Kidney (tissue), 14 donors: ENCODE measurements around the gene RTEL1. TPM values are rescaled to one million over a fixed set of nuclear protein-coding genes. Genes with fewer than 3 reads are reported as not detected.

Experiments used
- DNase-seq, 5 donors: peaks; one replicate each; pipeline ENCODE4 v3.0.0-alpha.2; 2013 to 2020
- FAIRE-seq: peaks from 2 replicates; lab custom pipeline; 2012; peaks lifted over from hg19 to GRCh38; lab: Jason Lieb, UNC
- H3K27ac ChIP-seq, 2 donors: one replicate each; pipeline ENCODE4 v1.7.0; 2013; ENCODE audit warnings: low read depth in 2 of 2, low read length in 2 of 2, inconsistent platforms in 1 of 2
- H3K27me3 ChIP-seq: one replicate; pipeline ENCODE4 v1.7.1; 2013; ENCODE audit warnings: low read length, inconsistent platforms; ENCODE audit not compliant: control insufficient read depth, insufficient read depth
- H3K36me3 ChIP-seq, 3 donors: one replicate each; pipeline versions ENCODE4 v1.7.0 to v1.7.1; 2013; ENCODE audit warnings: low read length in 3 of 3, control low read depth in 1 of 3, inconsistent platforms in 1 of 3; ENCODE audit not compliant: insufficient read depth in 3 of 3, control insufficient read depth in 2 of 3
- H3K4me1 ChIP-seq, 3 donors: one replicate each; pipeline versions ENCODE4 v1.7.0 to v1.7.1; 2013; ENCODE audit warnings: low read length in 3 of 3, inconsistent platforms in 1 of 3, low read depth in 1 of 3; ENCODE audit not compliant: control insufficient read depth in 2 of 3, insufficient read depth in 2 of 3
- H3K4me3 ChIP-seq, 3 donors: one replicate each; pipeline versions ENCODE4 v1.7.0 to v1.8.1; 2013; ENCODE audit warnings: low read length in 3 of 3, control low read depth in 1 of 3, inconsistent platforms in 1 of 3
- H3K9ac ChIP-seq, 3 donors: one replicate each; pipeline versions ENCODE4 v1.7.0 to v1.7.1; 2013; ENCODE audit warnings: low read length in 3 of 3, control low read depth in 1 of 3, inconsistent platforms in 1 of 3
- H3K9me3 ChIP-seq, 3 donors: one replicate each; pipeline versions ENCODE4 v1.7.0 to v1.7.1; 2013; ENCODE audit warnings: low read length in 3 of 3, control low read depth in 1 of 3, inconsistent platforms in 1 of 3; ENCODE audit not compliant: control insufficient read depth in 2 of 3, insufficient read depth in 1 of 3
- intact Hi-C: fragments of 100-400 bp; cut with DNase I; formaldehyde crosslinking; loops from one replicate; pipeline ENCODE4 v1.11.1; 2022
- polyA plus RNA-seq: library from polyadenylated mRNA; stranded (reverse); fragments of 350-450 nt; fragmentation: Illumina TruSeq; extraction: RNeasy Lipid Tissue Mini Kit (QIAGEN cat#74804); gene quantifications from one replicate; pipeline ENCODE4 v1.2.3, GENCODE V29; 2014; ENCODE audit warnings: low read depth, low replicate concordance; ENCODE audit not compliant: insufficient read depth
- total RNA-seq: library from RNA; stranded (reverse); fragmentation: NEBNext Ultra II Directional; extraction: Animal tissue kit (Norgen Biotek cat#: 25700); gene quantifications from one replicate; pipeline ENCODE4 v1.2.1, GENCODE V29; 2021
- TF ChIP-seq, protein P1 (sequence below): IDR thresholded peaks from 3 replicates; pipeline ENCODE4 v1.5.1; 2012; ENCODE audit warnings: mild to moderate bottlenecking, moderate library complexity, borderline replicate concordance; ENCODE audit not compliant: insufficient read depth; ENCODE audit errors: extremely low read depth
- donor health status: control.
- donor health status: control.
- donor health status: control.
- donor health status: control.
- donor health status: control.
- donor health status: DM: yes; HTN: yes; CAD: no.
- donor health status: Normal renal cell carcinoma (clear cell type).

The RTEL1 gene
- total and polyA plus RNA-seq, 2 donors from 2014 or later: 5.3 to 37.7 TPM

GRCh38 chr20:63691711-63692435 lies 33.8 kb downstream of the RTEL1 start:
- H3K4me1 ChIP-seq: peaks cover 0 to 13% (median 0%) of the 10 kb centered on the region in 3 donors
- no peak overlapping the region for H3K9ac ChIP-seq
- no peaks in the 10 kb centered on the region for H3K9me3 ChIP-seq
- TF ChIP-seq, protein P1, sequence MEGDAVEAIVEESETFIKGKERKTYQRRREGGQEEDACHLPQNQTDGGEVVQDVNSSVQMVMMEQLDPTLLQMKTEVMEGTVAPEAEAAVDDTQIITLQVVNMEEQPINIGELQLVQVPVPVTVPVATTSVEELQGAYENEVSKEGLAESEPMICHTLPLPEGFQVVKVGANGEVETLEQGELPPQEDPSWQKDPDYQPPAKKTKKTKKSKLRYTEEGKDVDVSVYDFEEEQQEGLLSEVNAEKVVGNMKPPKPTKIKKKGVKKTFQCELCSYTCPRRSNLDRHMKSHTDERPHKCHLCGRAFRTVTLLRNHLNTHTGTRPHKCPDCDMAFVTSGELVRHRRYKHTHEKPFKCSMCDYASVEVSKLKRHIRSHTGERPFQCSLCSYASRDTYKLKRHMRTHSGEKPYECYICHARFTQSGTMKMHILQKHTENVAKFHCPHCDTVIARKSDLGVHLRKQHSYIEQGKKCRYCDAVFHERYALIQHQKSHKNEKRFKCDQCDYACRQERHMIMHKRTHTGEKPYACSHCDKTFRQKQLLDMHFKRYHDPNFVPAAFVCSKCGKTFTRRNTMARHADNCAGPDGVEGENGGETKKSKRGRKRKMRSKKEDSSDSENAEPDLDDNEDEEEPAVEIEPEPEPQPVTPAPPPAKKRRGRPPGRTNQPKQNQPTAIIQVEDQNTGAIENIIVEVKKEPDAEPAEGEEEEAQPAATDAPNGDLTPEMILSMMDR: no peak
- no peak overlapping the region for H3K27ac ChIP-seq
- no peaks in the 10 kb centered on the region for H3K27me3 ChIP-seq
- H3K4me3 ChIP-seq: no peak overlapping the region
- H3K36me3 ChIP-seq: no peaks in the 10 kb centered on the region
- DNase-seq (peak in 1 of 5 donors; percentile 82), FAIRE-seq (no peak)
- intact Hi-C loops: no loop called here

DNA sequence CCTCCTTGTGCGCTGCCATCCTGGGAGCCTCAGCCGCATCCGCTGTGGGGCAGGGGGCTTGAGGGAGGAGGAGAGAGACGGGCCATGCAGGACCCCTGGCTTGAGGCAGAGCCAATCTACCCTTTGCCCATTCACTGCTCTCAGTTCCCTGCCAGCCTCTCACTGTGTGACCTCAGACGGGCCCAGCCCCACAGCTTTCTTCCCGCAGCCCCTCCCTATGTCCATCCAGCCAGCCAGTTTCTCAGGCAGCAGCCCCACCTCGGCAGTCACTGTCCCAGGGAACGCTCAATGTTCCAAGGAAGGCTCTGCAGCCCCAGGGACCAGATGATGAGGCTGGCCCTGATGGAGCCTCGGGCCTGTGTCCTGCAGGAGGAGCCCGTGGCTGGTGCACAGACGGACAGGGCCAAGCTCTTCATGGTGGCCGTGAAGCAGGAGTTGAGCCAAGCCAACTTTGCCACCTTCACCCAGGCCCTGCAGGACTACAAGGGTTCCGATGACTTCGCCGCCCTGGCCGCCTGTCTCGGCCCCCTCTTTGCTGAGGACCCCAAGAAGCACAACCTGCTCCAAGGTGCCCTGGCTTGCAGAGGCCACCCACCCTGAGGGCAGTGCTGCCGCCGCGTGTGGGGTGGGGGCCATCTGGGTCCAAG lies 34.4 kb downstream of the RTEL1 start:
- Histone ChIP-seq H3K27ac (no peak overlapping the region), H3K4me1 (peaks cover 0 to 15% (median 0%) of the 10 kb centered on the region in 3 donors)
- TF ChIP-seq, protein P1: no peak

DNA sequence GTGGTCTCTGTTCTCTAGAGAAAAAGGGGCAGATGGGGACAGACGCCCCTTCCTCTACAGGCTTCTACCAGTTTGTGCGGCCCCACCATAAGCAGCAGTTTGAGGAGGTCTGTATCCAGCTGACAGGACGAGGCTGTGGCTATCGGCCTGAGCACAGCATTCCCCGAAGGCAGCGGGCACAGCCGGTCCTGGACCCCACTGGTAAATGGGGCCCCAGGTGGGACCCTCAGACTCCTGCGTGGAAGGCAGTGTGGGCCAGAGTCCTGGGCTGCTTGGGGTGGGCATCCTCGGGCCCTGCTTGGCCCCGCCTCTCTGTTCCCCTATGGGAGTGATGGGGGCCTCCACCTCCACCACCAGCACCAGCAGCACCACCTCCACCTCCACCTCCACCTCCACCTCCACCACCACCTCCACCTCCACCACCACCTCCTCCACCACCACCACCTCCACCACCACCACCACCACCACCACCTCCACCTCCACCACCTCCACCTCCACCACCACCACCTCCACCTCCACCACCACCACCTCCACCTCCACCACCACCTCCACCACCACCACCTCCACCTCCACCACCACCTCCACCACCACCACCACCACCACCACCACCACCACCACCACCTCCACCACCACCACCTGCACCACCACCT lies 35.1 kb downstream of the RTEL1 start:
- FAIRE-seq: no peak
- intact Hi-C loops: no loop called here
- H3K4me1 ChIP-seq: peaks cover 0 to 16% (median 0%) of the 10 kb centered on the region in 3 donors

More for the DNA sequence above, 34.4 kb downstream of the RTEL1 start:
- intact Hi-C loops: no loop called here
- no peaks in the 10 kb centered on the region for H3K27me3 ChIP-seq
- H3K36me3 ChIP-seq: no peaks in the 10 kb centered on the region
- no peak overlapping the region for H3K9ac ChIP-seq
- DNase-seq (peak in 2 of 5 donors; percentile 32 to 73), FAIRE-seq (no peak)
- H3K4me3 ChIP-seq: no peak overlapping the region
- H3K9me3 ChIP-seq: no peaks in the 10 kb centered on the region

More for the DNA sequence above, 35.1 kb downstream of the RTEL1 start:
- Histone ChIP-seq H3K27ac (no peak overlapping the region), H3K27me3 (no peaks in the 10 kb centered on the region), H3K36me3 (no peaks in the 10 kb centered on the region), H3K4me3 (no peak overlapping the region), H3K9ac (no peak overlapping the region), H3K9me3 (no peaks in the 10 kb centered on the region)
- TF ChIP-seq, protein P1: no peak
- peak in 2 of 5 donors; percentile 30 to 85 for DNase-seq
